ENCODE measurements around the gene DDX5. TPM values are rescaled to one million over a fixed set of nuclear protein-coding genes. Genes with fewer than 3 reads are reported as not detected.

Gene DDX5
- total RNA-seq, 3 donors from 2014 or later = 464 to 736 (median 551) TPM

DNA sequence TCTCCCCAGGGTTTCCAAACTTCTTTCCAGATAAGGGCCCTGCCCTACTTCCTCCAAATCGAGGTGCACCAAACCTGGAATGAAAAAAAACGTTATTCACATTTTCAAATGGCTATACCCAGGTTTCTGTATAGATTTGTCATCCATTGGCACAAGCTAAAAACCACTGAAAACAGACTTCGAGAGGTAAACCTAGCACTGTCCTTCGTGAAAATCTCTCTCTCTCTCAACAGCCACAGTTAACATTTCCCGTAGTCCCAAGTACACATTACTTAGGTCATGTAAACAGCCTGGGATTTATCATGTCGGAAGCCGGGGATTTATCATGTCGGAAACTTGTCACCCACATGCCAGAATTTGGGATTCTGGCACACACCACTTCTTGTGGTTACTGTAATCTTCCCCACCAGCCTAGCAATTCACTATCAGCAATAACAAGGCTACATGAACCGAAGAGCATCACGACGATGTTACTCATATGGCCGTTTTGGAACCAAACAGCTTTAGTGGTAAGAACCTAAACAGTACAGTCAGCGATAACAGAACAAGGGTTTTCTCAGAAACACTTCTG is 1.2 kb downstream of the DDX5 start:
- Histone ChIP-seq H3K4me3 (peak overlapping the region; percentile 99), H3K9me3 (no peaks in the 10 kb centered on the region), H3K36me3 (ENCODE audit: low read depth) (peaks cover 39% of the 10 kb centered on the region), H3K4me1 (ENCODE audit: low read depth) (peaks cover 38% of the 10 kb centered on the region)
- intact Hi-C loops (cut with DNase I, micrococcal nuclease) = no loop called here
- DNase-seq (no peak), ATAC-seq (no peak)
- TF ChIP-seq, protein P1, sequence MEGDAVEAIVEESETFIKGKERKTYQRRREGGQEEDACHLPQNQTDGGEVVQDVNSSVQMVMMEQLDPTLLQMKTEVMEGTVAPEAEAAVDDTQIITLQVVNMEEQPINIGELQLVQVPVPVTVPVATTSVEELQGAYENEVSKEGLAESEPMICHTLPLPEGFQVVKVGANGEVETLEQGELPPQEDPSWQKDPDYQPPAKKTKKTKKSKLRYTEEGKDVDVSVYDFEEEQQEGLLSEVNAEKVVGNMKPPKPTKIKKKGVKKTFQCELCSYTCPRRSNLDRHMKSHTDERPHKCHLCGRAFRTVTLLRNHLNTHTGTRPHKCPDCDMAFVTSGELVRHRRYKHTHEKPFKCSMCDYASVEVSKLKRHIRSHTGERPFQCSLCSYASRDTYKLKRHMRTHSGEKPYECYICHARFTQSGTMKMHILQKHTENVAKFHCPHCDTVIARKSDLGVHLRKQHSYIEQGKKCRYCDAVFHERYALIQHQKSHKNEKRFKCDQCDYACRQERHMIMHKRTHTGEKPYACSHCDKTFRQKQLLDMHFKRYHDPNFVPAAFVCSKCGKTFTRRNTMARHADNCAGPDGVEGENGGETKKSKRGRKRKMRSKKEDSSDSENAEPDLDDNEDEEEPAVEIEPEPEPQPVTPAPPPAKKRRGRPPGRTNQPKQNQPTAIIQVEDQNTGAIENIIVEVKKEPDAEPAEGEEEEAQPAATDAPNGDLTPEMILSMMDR (IDR thresholded peaks at IDR 0.05) = no peak

DNA sequence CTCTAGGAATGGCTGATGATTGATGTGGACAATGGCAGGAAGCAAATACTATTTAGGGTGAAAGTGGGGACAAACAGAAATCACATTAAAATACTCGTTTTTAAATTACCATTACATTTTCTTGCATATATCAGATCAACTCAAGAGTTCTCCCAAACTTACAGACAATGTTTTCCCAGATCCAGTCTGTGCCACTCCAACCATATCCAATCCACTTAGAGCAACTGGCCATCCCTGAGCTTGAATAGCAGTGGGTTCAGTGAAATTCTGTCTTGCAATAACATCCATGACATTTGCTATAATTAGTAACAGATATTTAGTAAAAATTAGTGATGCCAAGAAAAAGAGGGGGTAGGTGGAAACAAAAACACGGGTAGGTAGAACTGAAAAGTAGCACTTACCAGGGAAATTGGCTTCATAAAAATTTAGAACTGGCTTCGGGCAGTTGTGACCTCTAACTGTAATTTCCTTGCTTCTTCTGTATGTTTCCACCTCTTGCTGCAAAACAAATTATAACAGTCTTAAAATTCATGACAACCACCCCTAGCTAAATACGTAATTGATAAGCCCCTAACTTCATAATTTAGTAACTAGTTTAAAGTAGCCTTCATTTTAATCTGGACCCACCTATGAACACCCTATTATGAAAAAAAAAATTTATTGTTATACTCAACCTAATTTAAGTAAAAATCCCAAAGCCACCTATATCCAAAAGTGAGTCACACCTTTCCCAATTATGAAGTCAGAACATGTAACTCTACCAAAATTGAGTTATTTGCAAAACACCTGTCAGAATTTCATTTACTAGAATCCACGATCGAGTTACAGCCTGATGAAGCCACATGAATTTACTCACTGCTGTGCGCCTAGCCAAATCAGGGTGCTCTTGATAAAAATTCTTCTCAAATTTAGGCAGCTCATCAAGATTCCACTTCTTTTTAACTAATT is 2.0 kb downstream of the DDX5 start:
- no peak for DNase-seq
- no peak overlapping the region for H3K4me3 ChIP-seq
- TF ChIP-seq, protein P1 (IDR thresholded peaks at IDR 0.05) = no peak
- no peak for ATAC-seq
- H3K36me3 ChIP-seq (ENCODE audit: low read depth) = peaks cover 39% of the 10 kb centered on the region
- H3K9me3 ChIP-seq = no peaks in the 10 kb centered on the region
- intact Hi-C loops (cut with DNase I, micrococcal nuclease) = no loop called here
- peaks cover 41% of the 10 kb centered on the region for H3K4me1 ChIP-seq (ENCODE audit: low read depth)

DNA sequence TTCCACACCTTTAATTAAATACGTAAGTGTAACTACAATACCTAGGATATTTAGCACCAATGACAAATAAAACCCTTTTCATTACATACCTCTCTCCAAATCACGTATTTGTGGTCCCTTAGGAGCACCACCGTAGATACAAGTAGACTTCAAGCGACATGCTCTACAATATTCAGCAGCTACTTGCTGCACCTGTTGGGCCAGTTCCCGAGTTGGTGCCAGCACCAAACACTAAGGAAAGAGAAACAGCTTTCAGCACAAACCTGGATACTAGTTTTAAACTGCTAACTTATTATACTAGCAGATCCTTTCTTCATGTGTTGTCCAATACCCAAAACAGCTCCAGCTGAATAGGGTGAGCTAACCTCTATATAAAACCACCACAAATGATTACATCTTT is 2.7 kb downstream of the DDX5 start:
- Histone ChIP-seq H3K9me3 (no peaks in the 10 kb centered on the region), H3K36me3 (ENCODE audit: low read depth) (peaks cover 45% of the 10 kb centered on the region), H3K4me3 (no peak overlapping the region), H3K4me1 (ENCODE audit: low read depth) (peaks cover 45% of the 10 kb centered on the region)
- intact Hi-C loops (cut with DNase I, micrococcal nuclease) = no loop called here
- TF ChIP-seq, protein P1 (IDR thresholded peaks at IDR 0.05) = no peak
- no peak for ATAC-seq
- DNase-seq = no peak

DNA sequence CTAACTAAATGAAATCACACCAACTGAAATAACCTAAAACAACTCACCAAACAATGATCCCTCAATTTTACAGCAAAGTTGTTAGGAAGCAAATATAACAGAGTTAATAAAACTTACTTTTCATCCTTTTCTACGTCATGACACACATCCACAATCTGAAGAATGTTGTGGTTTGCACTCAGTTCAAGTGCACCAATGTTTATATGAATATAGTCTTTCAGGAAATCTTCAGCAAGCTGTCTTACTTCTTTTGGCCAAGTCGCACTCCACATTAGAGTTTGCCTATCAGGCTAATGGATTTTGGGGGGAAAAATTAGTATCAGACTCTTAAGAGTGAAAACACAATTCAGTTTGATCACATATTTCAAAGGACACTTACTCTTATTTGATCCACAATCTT is 3.3 kb downstream of the DDX5 start:
- H3K4me3 ChIP-seq = no peak overlapping the region
- no peaks in the 10 kb centered on the region for H3K9me3 ChIP-seq
- DNase-seq = no peak
- TF ChIP-seq, protein P1 (IDR thresholded peaks at IDR 0.05) = no peak
- ATAC-seq = no peak
- H3K4me1 ChIP-seq (ENCODE audit: low read depth) = peaks cover 44% of the 10 kb centered on the region
- intact Hi-C loops (cut with DNase I, micrococcal nuclease) = no loop called here
- peaks cover 45% of the 10 kb centered on the region for H3K36me3 ChIP-seq (ENCODE audit: low read depth)

DNA sequence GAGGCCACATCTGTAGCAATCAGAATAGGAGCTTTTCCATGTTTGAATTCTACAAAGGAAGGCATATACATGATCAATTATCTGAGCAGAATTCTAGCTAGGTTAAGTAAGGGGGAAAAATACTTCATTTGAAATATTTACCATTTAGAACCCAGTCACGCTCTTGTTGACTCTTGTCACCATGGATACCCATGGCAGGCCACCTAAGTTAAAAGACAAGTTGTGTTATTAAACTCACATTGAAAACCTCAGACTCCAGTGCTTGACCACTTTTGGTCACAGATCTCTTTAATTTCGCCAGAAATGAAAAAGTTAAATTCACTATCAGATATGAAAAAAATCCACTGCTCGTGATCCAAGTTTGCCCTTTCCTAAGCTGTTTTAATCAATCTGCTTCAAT is 4.1 kb downstream of the DDX5 start:
- no peak overlapping the region for H3K4me3 ChIP-seq
- TF ChIP-seq, protein P1 (IDR thresholded peaks at IDR 0.05) = no peak

More for the DNA sequence above, 4.1 kb downstream of the DDX5 start:
- ATAC-seq (no peak), DNase-seq (no peak)
- Histone ChIP-seq H3K9me3 (no peaks in the 10 kb centered on the region), H3K4me1 (ENCODE audit: low read depth) (peaks cover 48% of the 10 kb centered on the region), H3K36me3 (ENCODE audit: low read depth) (peaks cover 45% of the 10 kb centered on the region)
- intact Hi-C loops (cut with DNase I, micrococcal nuclease) = no loop called here

All from mucosa of descending colon (tissue), 3 donors.